ENCODE results near the gene HS3ST4.

The HS3ST4 gene

GRCh38 chr16:25699069-25699468 lies 7.3 kb downstream of the HS3ST4 start:
- H3K9ac ChIP-seq (ENCODE audit: low read depth, low read length) = no peak overlapping the region
- no peaks in the 10 kb centered on the region for H3K79me2 ChIP-seq (ENCODE audit: insufficient read depth, low read length)
- TF ChIP-seq CTCF (IDR thresholded peaks at IDR 0.05; ENCODE audit: borderline replicate concordance, extremely low read depth, low read length, poor library complexity, severe bottlenecking) (no peak), EZH2 (IDR thresholded peaks at IDR 0.05; ENCODE audit: borderline replicate concordance, low read depth, low read length, severe bottlenecking) (no peak)
- no peak for DNase-seq
- ATAC-seq (ENCODE audit: insufficient read depth, low read depth) = no peak
- no peak overlapping the region for H3K4me3 ChIP-seq (ENCODE audit: low read depth in 1 of 2, low read length in 2 of 2)
- no peaks in the 10 kb centered on the region for H3K36me3 ChIP-seq (ENCODE audit: insufficient read depth, low read length)
- no peaks in the 10 kb centered on the region for H3K4me1 ChIP-seq (ENCODE audit: insufficient read depth, low read length)
- H2AFZ ChIP-seq (ENCODE audit: low read depth, low read length) = no peak overlapping the region
- H3K27ac ChIP-seq (ENCODE audit: low read length) = no peak overlapping the region
- H4K20me1 ChIP-seq (ENCODE audit: insufficient read depth, low read length) = no peaks in the 10 kb centered on the region
- no peaks in the 10 kb centered on the region for H3K9me3 ChIP-seq (ENCODE audit: insufficient read depth, low read length, severe bottlenecking)
- peaks cover 4% of the 10 kb centered on the region for H3K27me3 ChIP-seq (ENCODE audit: insufficient read depth, low read length, poor library complexity)
- H3K4me2 ChIP-seq (ENCODE audit: insufficient read depth, low read length) = no peak overlapping the region

- H3K4me3 ChIP-seq (ENCODE audit: low read depth in 1 of 2, low read length in 2 of 2) = no peak overlapping the region
- H3K36me3 ChIP-seq (ENCODE audit: insufficient read depth, low read length) = no peaks in the 10 kb centered on the region
- ATAC-seq (ENCODE audit: insufficient read depth, low read depth) (no peak), DNase-seq (no peak)
- H3K9me3 ChIP-seq (ENCODE audit: insufficient read depth, low read length, severe bottlenecking) = no peaks in the 10 kb centered on the region
- H3K27me3 ChIP-seq (ENCODE audit: insufficient read depth, low read length, poor library complexity) = peaks cover 4% of the 10 kb centered on the region
- no peaks in the 10 kb centered on the region for H3K79me2 ChIP-seq (ENCODE audit: insufficient read depth, low read length)
- H4K20me1 ChIP-seq (ENCODE audit: insufficient read depth, low read length) = no peaks in the 10 kb centered on the region
- no peak overlapping the region for H3K27ac ChIP-seq (ENCODE audit: low read length)
- TF ChIP-seq EZH2 (IDR thresholded peaks at IDR 0.05; ENCODE audit: borderline replicate concordance, low read depth, low read length, severe bottlenecking) = no peak
- no peak for TF ChIP-seq CTCF (IDR thresholded peaks at IDR 0.05; ENCODE audit: borderline replicate concordance, extremely low read depth, low read length, poor library complexity, severe bottlenecking)
- H2AFZ ChIP-seq (ENCODE audit: low read depth, low read length) = no peak overlapping the region
- H3K4me1 ChIP-seq (ENCODE audit: insufficient read depth, low read length) = no peaks in the 10 kb centered on the region
- H3K9ac ChIP-seq (ENCODE audit: low read depth, low read length) = no peak overlapping the region
- no peak overlapping the region for H3K4me2 ChIP-seq (ENCODE audit: insufficient read depth, low read length)
Measured at GRCh38 chr16:25700547-25700946, 8.8 kb downstream of the HS3ST4 start.

GRCh38 chr16:25707553-25707952 lies 15.8 kb downstream of the HS3ST4 start:
- Histone ChIP-seq H2AFZ (ENCODE audit: low read depth, low read length) (no peak overlapping the region), H3K4me2 (ENCODE audit: insufficient read depth, low read length) (no peak overlapping the region), H3K27me3 (ENCODE audit: insufficient read depth, low read length, poor library complexity) (peaks cover 9% of the 10 kb centered on the region), H3K79me2 (ENCODE audit: insufficient read depth, low read length) (no peaks in the 10 kb centered on the region), H4K20me1 (ENCODE audit: insufficient read depth, low read length) (no peaks in the 10 kb centered on the region), H3K27ac (ENCODE audit: low read length) (no peak overlapping the region), H3K4me3 (ENCODE audit: low read depth in 1 of 2, low read length in 2 of 2) (no peak overlapping the region), H3K9ac (ENCODE audit: low read depth, low read length) (no peak overlapping the region), H3K9me3 (ENCODE audit: insufficient read depth, low read length, severe bottlenecking) (no peaks in the 10 kb centered on the region), H3K36me3 (ENCODE audit: insufficient read depth, low read length) (no peaks in the 10 kb centered on the region), H3K4me1 (ENCODE audit: insufficient read depth, low read length) (no peaks in the 10 kb centered on the region)
- no peak for ATAC-seq (ENCODE audit: insufficient read depth, low read depth)
- TF ChIP-seq CTCF (IDR thresholded peaks at IDR 0.05; ENCODE audit: borderline replicate concordance, extremely low read depth, low read length, poor library complexity, severe bottlenecking) (no peak), EZH2 (IDR thresholded peaks at IDR 0.05; ENCODE audit: borderline replicate concordance, low read depth, low read length, severe bottlenecking) (no peak)
- no peak for DNase-seq
